ENCODE measurements around the gene TTC16. TPM values are rescaled to one million over a fixed set of nuclear protein-coding genes. Genes with fewer than 3 reads are reported as not detected.
"Not testable (repeated sequence)": the region's sequence is repeated elsewhere in the genome, so short reads cannot be mapped to it uniquely, and the experiment has no call there.

Gene TTC16
- total RNA-seq, 1 experiment from 2014 or later = not detected

DNA sequence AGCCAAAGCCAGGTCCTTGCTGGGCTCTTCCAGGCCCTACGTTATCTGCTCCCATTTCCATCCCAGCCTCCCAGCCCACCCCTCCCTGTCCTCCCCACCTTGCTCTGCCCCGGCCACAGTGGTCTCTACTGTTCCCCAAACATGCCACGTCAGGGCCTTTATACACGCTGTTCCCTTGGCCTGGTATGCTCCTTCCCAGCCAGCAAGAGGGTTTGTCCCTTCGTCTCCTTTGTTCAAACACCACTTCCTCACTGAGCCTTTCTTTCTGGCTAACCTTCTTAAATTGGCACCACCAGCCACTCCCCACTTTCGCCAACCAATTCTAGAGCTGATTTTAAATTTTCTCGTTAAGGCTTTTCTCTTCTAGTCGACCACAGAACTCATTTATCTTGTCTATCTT is 52.8 kb downstream of the TTC16 start:
- DNase-seq (ENCODE audit: low read depth) = no peak

DNA sequence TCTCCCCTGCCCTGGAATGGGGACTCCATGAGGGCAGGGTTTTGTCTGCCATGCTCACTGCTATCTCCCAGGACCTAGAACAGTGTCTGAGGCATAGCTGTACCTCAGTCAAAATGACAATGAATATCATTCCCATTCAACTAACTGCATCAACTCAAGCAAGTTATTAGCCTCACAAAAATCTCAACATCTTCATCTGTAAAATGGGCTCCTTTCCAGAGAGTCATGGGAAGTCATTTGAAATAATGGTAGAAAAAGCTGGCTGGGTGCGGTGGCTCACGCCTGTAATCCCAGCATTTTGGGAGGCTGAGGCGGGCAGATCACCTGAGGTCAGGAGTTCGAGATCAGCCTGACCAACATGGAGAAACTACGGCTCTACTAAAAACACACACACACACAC is 53.2 kb downstream of the TTC16 start:
- no peak for DNase-seq (ENCODE audit: low read depth)

- DNase-seq (ENCODE audit: low read depth) = no peak
Measured at GRCh38 chr9:127769929-127770582, 54.2 kb downstream of the TTC16 start.

- no peak for DNase-seq (ENCODE audit: low read depth)
Measured at GRCh38 chr9:127770583-127770904, 54.7 kb downstream of the TTC16 start.

DNA sequence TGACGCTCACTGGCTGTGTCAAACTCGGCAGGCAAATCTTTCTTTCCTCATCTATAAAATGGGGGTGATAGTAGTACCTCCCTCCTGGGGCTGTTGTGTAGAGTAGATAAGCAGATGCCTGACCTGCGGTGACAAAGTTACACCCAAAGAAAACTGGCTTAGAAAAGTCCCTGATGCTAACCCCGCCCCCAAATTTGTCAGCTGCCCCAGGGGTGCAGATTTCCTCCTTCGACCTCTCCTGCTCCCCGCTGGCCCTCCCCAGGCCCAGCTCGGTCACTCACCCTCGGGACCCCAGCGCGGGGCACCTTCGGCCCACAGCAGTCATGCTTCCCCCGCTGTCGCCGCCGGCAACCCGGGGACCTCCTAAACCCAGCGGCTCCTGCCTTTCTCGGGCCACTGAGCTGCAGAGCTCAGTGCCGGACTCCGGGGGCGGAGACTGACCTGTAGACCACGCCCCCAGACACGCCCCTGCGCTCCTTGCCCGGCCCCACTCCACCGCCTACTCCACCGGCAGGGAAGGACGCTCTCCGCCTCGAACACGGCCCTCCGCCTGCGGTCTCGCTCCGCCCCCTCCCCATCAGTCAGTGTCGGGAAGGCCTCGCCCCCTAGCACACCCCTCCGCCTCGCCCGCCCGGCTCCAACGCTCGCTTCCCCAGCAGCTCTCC is 55.2 kb downstream of the TTC16 start:
- DNase-seq (ENCODE audit: low read depth) = peak; percentile 96

- no peak for DNase-seq (ENCODE audit: low read depth)
Measured at GRCh38 chr9:127771570-127772189, 55.8 kb downstream of the TTC16 start.

DNA sequence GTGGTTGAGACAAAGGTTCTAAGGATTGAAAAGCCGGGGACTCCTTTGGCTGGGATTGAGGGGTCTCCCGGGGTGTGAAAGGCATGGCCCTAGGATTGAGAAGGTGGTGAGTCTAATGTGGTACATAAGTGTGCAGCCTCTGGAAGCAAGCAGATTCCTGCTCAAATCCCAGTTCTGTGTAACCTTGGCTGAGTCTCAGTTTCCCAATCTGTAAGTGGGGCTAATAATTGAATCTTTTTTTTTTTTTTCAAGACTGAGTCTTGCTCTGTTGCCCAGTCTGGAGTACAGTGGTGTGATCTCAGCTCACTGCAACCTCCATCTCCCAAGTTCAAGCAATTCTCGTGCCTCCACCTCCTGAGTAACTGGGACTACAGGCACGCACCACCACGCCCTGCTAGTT is 56.7 kb downstream of the TTC16 start:
- DNase-seq (ENCODE audit: low read depth) = no peak

- DNase-seq (ENCODE audit: low read depth) = no peak
Measured at GRCh38 chr9:127773272-127773671, 57.4 kb downstream of the TTC16 start.

GRCh38 chr9:127773981-127774380 is 58.1 kb downstream of the TTC16 start:
- no peak for DNase-seq (ENCODE audit: low read depth)

- DNase-seq (ENCODE audit: low read depth) = no peak
Measured at GRCh38 chr9:127776195-127776923, 60.5 kb downstream of the TTC16 start.

GRCh38 chr9:127776924-127777289 is 61.0 kb downstream of the TTC16 start:
- no peak for DNase-seq (ENCODE audit: low read depth)

DNA sequence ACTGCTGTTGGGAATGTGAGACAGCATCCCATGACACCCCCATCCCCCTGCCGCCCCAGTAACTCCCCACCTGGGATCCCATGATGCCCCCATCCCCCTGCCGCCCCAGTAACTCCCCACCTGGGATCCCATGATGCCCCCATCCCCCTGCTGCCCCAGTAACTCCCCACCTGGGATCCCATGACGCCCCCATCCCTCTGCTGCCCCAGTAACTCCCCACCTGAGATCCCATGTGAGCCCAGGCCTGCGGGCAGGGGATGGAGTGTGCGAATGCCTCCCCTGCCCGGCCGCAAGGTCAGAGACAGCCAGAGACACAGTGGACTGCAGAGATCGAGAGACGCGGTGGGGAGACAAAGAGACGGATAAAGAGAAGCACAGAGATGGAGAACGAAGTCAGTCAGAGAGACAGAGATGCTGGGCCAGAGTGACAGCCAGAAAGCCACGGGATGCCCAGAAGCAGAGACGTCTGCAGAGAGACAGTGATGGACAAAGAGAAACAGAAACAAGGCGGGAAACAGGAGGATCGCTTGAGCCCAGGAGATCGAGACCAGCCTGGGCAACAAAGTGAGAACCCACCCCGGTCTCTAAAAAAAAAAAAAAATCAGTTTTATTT is 61.6 kb downstream of the TTC16 start:
- no peak for DNase-seq (ENCODE audit: low read depth)

- no peak for DNase-seq (ENCODE audit: low read depth)
Measured at GRCh38 chr9:127778280-127779135, 62.6 kb downstream of the TTC16 start, which contains the start of gene SH2D3C. TSS of gene SH2D3C (minus strand) at chr9:127778666. CDS start at chr9:127778627, 39 bp downstream.

GRCh38 chr9:127779136-127779981 is 63.5 kb downstream of the TTC16 start:
- no peak for DNase-seq (ENCODE audit: low read depth)

GRCh38 chr9:127780126-127780885 is 64.4 kb downstream of the TTC16 start:
- no peak for DNase-seq (ENCODE audit: low read depth)

- DNase-seq (ENCODE audit: low read depth) = not testable (repeated sequence)
Measured at GRCh38 chr9:127780909-127781308, 65.0 kb downstream of the TTC16 start.

Data from M059J (cell line).